ENCODE results near the gene LILRB5. TPM values are rescaled to one million over a fixed set of nuclear protein-coding genes. Genes with fewer than 3 reads are reported as not detected.
"Not testable (repeated sequence)": the region's sequence is repeated elsewhere in the genome, so short reads cannot be mapped to it uniquely, and the experiment has no call there.

LILRB5 gene
- total and polyA plus RNA-seq, 4 donors: 2.2 to 5.8 (median 3.5) TPM

- Histone ChIP-seq H3K36me3 (ENCODE audit: control insufficient read depth in 4 of 4, insufficient read depth in 4 of 4, low read length in 4 of 4) (no peaks in the 10 kb centered on the region), H3K27ac (ENCODE audit: low read depth in 1 of 2, low read length in 1 of 2) (no peak overlapping the region), H3K9ac (ENCODE audit: insufficient read depth in 1 of 2, low read length in 2 of 2) (no peak overlapping the region), H3K4me3 (no peak overlapping the region), H3K27me3 (ENCODE audit: control insufficient read depth in 3 of 3, insufficient read depth in 3 of 3, low read length in 2 of 3) (peaks cover 0 to 5% (median under 1%) of the 10 kb centered on the region in 3 donors), H3K9me3 (ENCODE audit: control insufficient read depth in 4 of 4, insufficient read depth in 3 of 4, low read length in 3 of 4) (no peaks in the 10 kb centered on the region), H3K4me1 (ENCODE audit: control insufficient read depth in 5 of 5, insufficient read depth in 5 of 5, low read length in 5 of 5) (no peaks in the 10 kb centered on the region)
- TF ChIP-seq, protein P1, sequence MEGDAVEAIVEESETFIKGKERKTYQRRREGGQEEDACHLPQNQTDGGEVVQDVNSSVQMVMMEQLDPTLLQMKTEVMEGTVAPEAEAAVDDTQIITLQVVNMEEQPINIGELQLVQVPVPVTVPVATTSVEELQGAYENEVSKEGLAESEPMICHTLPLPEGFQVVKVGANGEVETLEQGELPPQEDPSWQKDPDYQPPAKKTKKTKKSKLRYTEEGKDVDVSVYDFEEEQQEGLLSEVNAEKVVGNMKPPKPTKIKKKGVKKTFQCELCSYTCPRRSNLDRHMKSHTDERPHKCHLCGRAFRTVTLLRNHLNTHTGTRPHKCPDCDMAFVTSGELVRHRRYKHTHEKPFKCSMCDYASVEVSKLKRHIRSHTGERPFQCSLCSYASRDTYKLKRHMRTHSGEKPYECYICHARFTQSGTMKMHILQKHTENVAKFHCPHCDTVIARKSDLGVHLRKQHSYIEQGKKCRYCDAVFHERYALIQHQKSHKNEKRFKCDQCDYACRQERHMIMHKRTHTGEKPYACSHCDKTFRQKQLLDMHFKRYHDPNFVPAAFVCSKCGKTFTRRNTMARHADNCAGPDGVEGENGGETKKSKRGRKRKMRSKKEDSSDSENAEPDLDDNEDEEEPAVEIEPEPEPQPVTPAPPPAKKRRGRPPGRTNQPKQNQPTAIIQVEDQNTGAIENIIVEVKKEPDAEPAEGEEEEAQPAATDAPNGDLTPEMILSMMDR (IDR thresholded peaks at IDR 0.05; ENCODE audit: control extremely low read depth, extremely low read depth): peak; percentile 95
- 22 to 28% methylated on average over 21 of the region's 21 CpGs for WGBS, 2 donors
- DNase-seq (peak; percentile 77 to 91 (median 89)), ATAC-seq (ENCODE audit: insufficient read depth, low FRiP score) (peak; percentile 95)
These were observed 25.8 kb downstream of the LILRB5 start for GRCh38 chr19:54231077-54231931.

GRCh38 chr19:54230031-54230430 is 27.0 kb downstream of the LILRB5 start:
- Histone ChIP-seq H3K9me3 (ENCODE audit: control insufficient read depth in 4 of 4, insufficient read depth in 3 of 4, low read length in 3 of 4) (no peaks in the 10 kb centered on the region), H3K27ac (ENCODE audit: low read depth in 1 of 2, low read length in 1 of 2) (no peak overlapping the region), H3K4me1 (ENCODE audit: control insufficient read depth in 5 of 5, insufficient read depth in 5 of 5, low read length in 5 of 5) (no peaks in the 10 kb centered on the region), H3K4me3 (no peak overlapping the region), H3K9ac (ENCODE audit: insufficient read depth in 1 of 2, low read length in 2 of 2) (peak overlapping the region in 1 of 2 donors; percentile 16), H3K27me3 (ENCODE audit: control insufficient read depth in 3 of 3, insufficient read depth in 3 of 3, low read length in 2 of 3) (peaks cover 0 to 5% (median 0%) of the 10 kb centered on the region in 3 donors), H3K36me3 (ENCODE audit: control insufficient read depth in 4 of 4, insufficient read depth in 4 of 4, low read length in 4 of 4) (no peaks in the 10 kb centered on the region)
- DNase-seq: no peak
- TF ChIP-seq, protein P1 (IDR thresholded peaks at IDR 0.05; ENCODE audit: control extremely low read depth, extremely low read depth): no peak
- ATAC-seq (ENCODE audit: insufficient read depth, low FRiP score): no peak
- 86 to 93% methylated on average over 7 of the region's 7 CpGs for WGBS, 2 donors

- peaks cover 0 to 5% (median 0%) of the 10 kb centered on the region in 3 donors for H3K27me3 ChIP-seq (ENCODE audit: control insufficient read depth in 3 of 3, insufficient read depth in 3 of 3, low read length in 2 of 3)
- no peak overlapping the region for H3K9ac ChIP-seq (ENCODE audit: insufficient read depth in 1 of 2, low read length in 2 of 2)
- no peak overlapping the region for H3K4me3 ChIP-seq
- H3K36me3 ChIP-seq (ENCODE audit: control insufficient read depth in 4 of 4, insufficient read depth in 4 of 4, low read length in 4 of 4): no peaks in the 10 kb centered on the region
- ATAC-seq (ENCODE audit: insufficient read depth, low FRiP score) (no peak), DNase-seq (no peak)
- H3K4me1 ChIP-seq (ENCODE audit: control insufficient read depth in 5 of 5, insufficient read depth in 5 of 5, low read length in 5 of 5): no peaks in the 10 kb centered on the region
- H3K27ac ChIP-seq (ENCODE audit: low read depth in 1 of 2, low read length in 1 of 2): no peak overlapping the region
- WGBS, 2 donors: 88 to 92% methylated on average over 8 of the region's 8 CpGs
- no peaks in the 10 kb centered on the region for H3K9me3 ChIP-seq (ENCODE audit: control insufficient read depth in 4 of 4, insufficient read depth in 3 of 4, low read length in 3 of 4)
- TF ChIP-seq, protein P1 (IDR thresholded peaks at IDR 0.05; ENCODE audit: control extremely low read depth, extremely low read depth): no peak
These were observed 27.9 kb downstream of the LILRB5 start for GRCh38 chr19:54229146-54229545.

GRCh38 chr19:54224619-54225018 is 32.5 kb downstream of the LILRB5 start:
- ATAC-seq (ENCODE audit: insufficient read depth, low FRiP score): not testable (repeated sequence)

DNA sequence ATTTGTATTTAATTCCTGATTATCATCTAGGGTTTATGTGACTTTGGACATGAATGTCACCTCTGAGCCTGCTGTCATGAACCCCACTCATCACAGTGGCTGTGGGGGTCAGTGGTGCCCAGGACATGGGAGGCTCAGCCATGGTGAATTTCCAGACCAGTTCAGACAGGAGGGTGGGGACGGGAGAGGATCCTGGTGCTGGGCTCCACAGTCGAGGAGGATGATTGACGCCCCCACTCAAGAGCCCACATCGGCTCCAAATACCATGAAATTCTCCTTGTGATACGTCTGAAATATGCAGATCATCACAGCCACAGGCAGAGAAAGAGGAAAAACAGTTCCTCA is 33.2 kb downstream of the LILRB5 start:
- not testable (repeated sequence) for H3K9me3 ChIP-seq (ENCODE audit: control insufficient read depth in 4 of 4, insufficient read depth in 3 of 4, low read length in 3 of 4); H3K36me3 ChIP-seq (ENCODE audit: control insufficient read depth in 4 of 4, insufficient read depth in 4 of 4, low read length in 4 of 4); H3K27ac ChIP-seq (ENCODE audit: low read depth in 1 of 2, low read length in 1 of 2); H3K27me3 ChIP-seq (ENCODE audit: control insufficient read depth in 3 of 3, insufficient read depth in 3 of 3, low read length in 2 of 3); H3K9ac ChIP-seq (ENCODE audit: insufficient read depth in 1 of 2, low read length in 2 of 2); ATAC-seq (ENCODE audit: insufficient read depth, low FRiP score); H3K4me3 ChIP-seq; H3K4me1 ChIP-seq (ENCODE audit: control insufficient read depth in 5 of 5, insufficient read depth in 5 of 5, low read length in 5 of 5); DNase-seq
- 42 to 51% methylated on average over 5 of the region's 5 CpGs for WGBS, 2 donors

More at GRCh38 chr19:54224619-54225018, 32.5 kb downstream of the LILRB5 start:
- H3K4me3 ChIP-seq; H3K4me1 ChIP-seq (ENCODE audit: control insufficient read depth in 5 of 5, insufficient read depth in 5 of 5, low read length in 5 of 5); H3K9ac ChIP-seq (ENCODE audit: insufficient read depth in 1 of 2, low read length in 2 of 2); H3K27me3 ChIP-seq (ENCODE audit: control insufficient read depth in 3 of 3, insufficient read depth in 3 of 3, low read length in 2 of 3); H3K36me3 ChIP-seq (ENCODE audit: control insufficient read depth in 4 of 4, insufficient read depth in 4 of 4, low read length in 4 of 4); H3K9me3 ChIP-seq (ENCODE audit: control insufficient read depth in 4 of 4, insufficient read depth in 3 of 4, low read length in 3 of 4); DNase-seq; H3K27ac ChIP-seq (ENCODE audit: low read depth in 1 of 2, low read length in 1 of 2): not testable (repeated sequence)
- WGBS, 2 donors: 77 to 85% methylated on average over 9 to 10 of the region's 10 CpGs

DNA sequence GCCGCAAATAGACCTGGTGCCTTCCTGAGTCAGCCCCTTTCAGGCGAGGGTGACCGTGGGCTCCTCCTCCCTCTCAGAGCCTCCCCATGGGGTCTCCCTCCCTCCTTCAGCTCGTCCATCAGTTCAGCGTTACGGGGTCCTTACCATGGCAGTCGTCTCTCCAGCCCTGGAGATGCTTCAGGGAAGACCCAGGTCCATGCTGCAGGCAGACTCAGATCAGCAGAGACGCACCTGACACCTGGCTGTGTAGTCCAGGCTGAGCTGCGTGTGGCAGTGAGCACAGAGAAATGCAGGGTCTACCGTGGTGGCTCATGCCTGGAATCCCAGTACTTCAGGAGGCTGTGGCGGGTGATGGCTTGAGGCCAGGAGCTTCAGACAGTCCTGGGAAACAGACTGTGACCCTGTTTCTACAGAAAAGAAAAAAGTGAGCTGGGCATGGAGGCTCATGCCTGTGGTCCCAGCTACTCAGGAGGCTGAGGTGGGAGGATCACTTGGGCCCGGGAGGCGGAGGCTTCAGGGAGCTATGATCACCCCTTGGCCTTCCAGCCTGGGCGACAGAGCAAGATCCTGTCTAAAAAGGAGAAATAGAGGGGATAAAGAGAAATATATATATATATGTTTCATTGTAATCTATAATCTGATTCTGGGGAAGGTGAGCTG is 33.7 kb downstream of the LILRB5 start:
- WGBS, 2 donors: 49 to 52% methylated on average over 14 of the region's 14 CpGs
- H3K27ac ChIP-seq (ENCODE audit: low read depth in 1 of 2, low read length in 1 of 2): not testable (repeated sequence)
- ATAC-seq (ENCODE audit: insufficient read depth, low FRiP score): peak; percentile 13

More for the DNA sequence above, 33.7 kb downstream of the LILRB5 start:
- H3K4me1 ChIP-seq (ENCODE audit: control insufficient read depth in 5 of 5, insufficient read depth in 5 of 5, low read length in 5 of 5); H3K27me3 ChIP-seq (ENCODE audit: control insufficient read depth in 3 of 3, insufficient read depth in 3 of 3, low read length in 2 of 3); DNase-seq; H3K9me3 ChIP-seq (ENCODE audit: control insufficient read depth in 4 of 4, insufficient read depth in 3 of 4, low read length in 3 of 4); H3K9ac ChIP-seq (ENCODE audit: insufficient read depth in 1 of 2, low read length in 2 of 2); H3K36me3 ChIP-seq (ENCODE audit: control insufficient read depth in 4 of 4, insufficient read depth in 4 of 4, low read length in 4 of 4); H3K4me3 ChIP-seq: not testable (repeated sequence)

Data from lung (tissue), 12 donors.